Embryonic facial prominence (tissue), 1 donor: ENCODE data around the gene SYNE2.

Experiments
- DNase-seq: peaks from one replicate; pipeline ENCODE4 v3.0.0-alpha.2; 2016; ENCODE audit errors: extremely low spot score

The SYNE2 gene

DNA sequence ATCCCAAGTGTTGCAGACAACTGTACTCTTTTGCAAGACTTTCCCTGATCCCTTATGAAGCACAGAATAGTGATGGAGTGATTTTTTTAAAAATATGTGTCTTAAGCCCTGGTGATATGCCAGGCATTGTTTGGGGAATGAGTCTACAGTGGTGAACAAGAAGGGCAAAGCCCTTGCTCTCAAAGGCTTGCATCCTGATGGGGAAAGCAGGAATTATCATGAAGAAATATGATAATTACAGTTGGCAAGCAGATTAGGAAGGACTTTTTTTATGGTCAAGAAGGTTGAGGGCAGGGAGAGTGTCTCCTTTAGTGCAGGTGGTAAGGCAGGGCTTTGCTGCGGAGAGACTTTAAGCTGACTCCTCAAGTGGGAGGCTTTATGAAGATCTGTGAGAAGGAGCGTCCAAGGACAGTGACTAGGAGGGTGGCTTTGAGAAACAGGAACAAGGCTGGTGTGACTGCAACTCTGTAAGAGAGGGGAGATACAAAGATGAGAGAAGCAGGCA is 100.2 kb downstream of the SYNE2 start:
- DNase-seq: no peak

DNA sequence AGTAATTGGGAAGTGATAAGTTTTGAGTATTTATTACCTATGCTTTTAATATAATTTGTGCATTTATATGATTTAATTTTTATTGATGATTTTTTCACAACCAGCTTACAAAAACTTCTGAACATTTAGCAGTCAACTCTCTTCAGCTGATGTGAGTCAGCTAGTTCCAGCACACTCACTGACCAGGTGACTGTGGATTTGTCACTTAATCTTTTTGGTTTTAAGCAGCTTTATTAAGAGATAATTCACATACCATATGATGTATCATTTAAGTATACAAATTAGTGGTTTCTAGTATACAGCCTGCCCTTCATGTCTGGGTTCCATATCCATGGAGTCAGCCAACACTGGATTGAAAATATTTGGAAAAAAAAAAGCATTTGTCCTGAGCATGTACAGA is 103.5 kb downstream of the SYNE2 start:
- no peak for DNase-seq

DNA sequence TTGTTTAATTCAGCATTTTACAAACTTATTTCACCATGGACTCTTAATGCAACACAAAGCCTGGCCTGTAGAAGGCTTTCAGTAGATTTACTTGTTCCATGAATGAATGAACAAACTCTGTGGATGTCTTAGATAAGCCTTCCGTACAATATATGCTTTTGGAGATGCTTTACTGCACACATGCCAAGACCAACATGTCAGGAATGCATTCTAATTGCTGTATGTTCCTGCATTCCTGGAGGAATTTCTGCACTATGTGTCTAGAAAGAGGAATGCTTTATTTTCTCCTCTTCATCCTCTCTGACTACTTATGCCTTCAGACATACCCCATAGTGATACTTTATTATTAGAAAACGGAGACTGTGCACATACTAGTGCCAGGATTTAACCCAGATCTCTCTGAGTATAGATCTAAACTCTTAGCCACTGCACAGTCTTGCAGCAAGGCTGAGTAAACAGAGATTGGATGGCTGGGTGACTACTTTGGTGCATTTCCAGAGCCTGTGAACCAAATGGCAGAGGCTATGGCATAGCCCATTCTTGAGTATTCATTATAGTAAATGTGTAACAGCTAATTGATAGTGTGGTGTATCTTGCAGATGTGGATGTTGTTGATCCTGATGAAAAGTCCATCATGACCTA is 108.2 kb downstream of the SYNE2 start:
- no peak for DNase-seq

DNA sequence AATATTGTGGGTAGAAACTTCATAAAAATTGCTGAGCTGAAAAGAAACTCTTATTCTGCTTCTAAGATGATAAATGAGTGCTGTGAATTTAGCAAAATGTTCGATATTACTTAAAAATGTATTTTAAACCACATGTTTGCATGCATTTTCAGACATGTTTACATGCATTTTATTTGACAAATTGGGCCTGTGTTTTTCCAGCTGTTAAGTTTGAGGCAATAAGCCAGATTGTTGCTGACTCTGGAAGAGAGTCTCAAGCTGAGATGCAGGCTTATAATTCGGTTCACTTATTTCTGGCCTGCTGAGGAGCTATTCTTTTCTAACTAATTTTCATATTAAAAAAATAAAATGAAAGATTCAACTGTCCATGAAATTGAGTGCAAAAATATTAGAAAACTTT is 110.1 kb downstream of the SYNE2 start:
- DNase-seq: no peak

DNA sequence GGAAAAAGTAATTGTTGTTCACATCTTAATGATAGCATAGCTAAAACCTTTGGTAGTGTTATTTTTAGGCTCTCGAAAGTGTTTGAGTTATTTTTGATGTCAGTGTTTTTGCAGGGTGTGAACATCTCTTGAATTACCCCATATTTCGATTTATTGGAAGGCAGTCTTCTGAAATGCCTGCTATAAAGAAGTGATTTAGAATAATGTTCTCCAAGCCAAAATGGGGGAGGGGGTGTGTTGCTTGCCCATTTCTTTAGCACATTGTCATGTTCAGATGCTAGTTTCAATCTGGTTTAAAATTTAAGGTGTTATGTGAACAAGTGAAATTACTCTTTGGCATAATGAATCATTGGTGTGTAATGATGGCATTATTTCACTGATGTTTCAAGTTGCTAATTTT is 110.6 kb downstream of the SYNE2 start:
- no peak for DNase-seq

DNA sequence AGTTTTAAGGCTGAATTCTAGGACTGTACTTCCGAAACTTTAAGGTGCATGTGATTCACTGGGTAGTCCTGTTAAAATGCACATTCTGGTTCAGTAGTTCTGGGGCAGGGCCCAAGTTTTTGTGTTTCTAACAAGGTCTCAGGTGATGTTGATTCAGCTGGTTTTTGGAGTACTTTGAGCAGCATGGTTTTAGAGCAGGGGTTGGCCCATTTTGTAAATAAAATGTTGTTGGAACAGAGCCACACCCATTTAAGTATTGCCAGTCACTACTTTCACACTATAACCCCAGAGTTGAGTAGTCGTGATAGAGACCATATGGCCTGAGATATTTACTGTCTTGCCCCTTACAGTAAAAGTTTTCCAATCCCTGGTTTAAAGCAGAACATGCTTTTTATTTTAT is 111.3 kb downstream of the SYNE2 start:
- no peak for DNase-seq

DNA sequence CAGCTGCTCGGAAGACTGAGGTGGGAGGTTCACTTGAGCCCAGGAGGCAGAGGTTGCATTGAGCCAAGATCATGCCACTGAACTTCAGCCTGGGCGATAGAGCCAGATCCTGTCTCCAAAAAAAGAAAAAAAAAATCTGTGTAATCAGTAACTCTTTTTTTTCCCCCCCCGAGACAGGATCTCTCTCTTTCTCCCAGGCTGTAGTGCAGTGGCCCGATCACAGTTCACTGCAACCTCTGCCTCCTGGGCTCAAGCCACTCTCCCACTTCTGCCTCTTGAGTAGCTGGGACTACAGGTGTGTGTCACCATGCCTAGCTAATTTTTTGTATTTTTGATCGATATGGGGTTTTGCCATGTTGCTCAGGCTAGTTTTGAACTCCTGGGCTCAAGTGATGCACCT is 113.6 kb downstream of the SYNE2 start:
- no peak for DNase-seq

DNA sequence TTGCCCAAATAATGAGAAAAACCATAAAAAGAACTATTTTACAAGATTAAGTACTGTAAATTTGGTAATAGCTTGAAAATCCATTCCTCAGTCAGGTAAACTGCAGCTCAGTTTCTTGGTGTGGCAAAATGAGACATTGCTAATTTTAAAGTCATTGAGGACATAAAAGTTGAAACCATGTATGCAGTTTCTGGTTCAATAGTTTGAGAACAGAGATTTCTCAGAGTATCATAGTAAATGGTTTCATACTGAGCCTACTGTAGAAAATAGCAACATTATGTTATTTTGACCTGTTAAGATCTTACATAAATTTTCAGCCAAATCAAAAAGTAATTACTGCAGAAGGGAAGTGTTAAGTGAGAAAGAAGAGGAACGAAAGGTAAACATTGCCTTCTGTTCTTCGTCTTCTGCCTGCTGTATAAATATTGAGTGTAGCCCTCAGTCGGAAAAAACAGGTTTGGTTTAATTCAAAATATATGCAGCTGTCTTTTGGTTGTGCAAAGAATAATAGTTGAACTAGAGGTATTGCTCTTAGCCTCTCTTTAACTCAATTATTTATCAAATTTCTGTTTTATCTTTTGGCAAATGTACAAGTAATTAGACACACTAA is 119.6 kb downstream of the SYNE2 start:
- DNase-seq: no peak

DNA sequence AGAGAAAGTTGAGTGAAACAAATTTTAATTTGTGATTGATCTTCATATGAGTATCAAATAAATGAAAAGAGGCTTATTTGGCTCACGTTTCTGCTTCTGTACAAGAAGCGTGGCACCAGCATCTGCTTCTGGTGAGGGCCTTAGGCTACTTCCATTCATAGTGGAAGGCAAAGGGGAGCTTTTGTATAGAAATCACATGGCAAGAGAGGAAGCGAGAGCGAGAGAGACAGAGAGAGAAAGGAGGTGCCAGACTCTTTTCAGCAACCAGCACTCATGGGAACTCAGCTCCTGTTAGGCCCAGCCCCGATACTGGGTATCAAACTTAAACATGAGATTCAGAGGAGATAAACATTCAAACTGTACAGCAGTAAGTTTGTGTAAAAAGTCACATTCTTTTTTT is 121.4 kb downstream of the SYNE2 start:
- no peak for DNase-seq

DNA sequence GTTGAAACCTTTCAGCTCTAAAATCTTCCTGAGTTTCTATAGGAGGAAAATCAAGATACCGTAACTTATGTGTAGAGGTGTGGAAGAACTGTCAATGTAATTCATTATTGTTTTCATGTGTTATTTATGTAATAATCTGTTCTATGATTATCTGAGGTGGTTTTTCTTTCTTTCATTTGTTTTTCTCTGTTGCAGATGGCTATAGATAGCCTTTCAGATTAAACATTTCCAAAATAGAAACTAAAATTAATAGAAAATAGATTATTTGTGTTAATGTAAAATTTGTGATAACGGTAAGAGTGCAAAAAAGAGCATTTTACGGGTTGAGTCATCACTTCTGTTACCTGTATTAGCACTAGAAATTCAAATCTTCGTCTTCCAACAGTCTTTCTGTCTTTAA is 128.8 kb downstream of the SYNE2 start:
- no peak for DNase-seq

DNA sequence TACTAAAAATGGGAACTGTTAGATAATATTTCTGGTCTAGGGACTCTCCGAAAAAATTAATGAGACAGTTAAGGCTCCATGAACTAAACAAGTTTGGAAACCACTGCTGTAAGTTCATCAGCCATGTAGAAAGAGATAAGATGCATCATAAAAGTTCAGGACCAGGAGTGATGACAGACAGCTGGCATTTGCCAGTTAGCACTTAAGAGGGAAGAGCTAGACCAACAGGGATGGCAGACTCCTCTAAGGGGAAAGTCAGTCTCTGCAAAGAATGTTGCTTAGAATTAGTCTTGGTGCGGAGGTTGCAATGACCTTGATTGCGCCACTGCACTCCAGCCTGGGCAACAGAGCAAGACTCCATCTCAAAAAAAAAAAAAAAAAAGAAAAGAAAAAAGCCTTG is 129.4 kb downstream of the SYNE2 start:
- DNase-seq: no peak

DNA sequence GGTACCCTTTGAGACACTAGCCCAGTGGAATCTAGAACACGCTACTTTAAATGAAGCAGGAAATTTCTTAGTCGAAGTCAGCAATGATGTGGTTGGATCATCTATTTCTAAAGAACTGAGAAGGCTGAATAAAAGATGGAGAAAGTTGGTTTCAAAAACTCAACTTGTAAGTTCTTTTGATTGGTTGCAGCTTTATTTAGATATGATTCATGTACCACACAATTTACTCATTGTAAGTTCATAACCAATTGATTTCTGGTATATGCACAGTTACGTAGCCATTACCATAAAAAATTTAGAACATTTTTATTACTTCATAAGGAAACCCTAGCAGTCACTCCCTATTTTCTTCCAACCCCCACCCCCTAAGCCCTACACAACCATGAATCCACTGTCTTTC is 129.8 kb downstream of the SYNE2 start:
- DNase-seq: no peak

DNA sequence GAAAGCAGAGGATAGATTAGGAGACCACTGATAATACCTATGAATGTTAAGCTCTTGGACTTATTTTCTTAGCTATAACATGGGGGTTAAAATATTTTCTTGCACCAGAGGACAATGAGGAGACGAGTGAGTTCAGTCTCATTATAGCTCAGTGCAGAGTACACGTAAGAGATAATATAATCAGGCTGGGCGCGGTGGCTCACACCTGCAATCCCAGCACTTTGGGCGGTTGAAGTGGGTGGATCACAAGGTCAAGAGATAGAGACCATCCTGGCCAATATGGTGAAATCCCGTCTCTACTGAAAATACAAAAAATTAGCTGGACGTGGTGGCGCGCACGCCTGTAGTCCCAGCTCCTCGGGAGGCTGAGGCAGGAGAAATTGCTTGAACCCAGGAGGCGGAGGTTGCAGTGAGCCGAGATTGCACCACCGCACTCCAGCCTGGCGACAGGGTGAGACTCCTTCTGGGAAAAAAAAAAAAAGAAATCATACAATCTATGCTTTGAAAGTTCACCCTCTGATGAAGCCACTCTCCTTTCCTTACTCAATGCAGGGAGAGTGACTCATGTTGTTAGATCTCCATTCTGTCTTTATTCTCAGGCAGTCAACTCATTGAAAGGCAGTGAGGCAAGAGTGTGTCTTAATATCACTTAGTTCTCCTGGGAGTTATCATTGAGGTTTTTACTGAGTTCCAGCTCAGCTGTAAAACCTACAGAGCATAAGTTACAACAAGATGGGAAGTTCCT is 134.2 kb downstream of the SYNE2 start:
- DNase-seq: no peak

DNA sequence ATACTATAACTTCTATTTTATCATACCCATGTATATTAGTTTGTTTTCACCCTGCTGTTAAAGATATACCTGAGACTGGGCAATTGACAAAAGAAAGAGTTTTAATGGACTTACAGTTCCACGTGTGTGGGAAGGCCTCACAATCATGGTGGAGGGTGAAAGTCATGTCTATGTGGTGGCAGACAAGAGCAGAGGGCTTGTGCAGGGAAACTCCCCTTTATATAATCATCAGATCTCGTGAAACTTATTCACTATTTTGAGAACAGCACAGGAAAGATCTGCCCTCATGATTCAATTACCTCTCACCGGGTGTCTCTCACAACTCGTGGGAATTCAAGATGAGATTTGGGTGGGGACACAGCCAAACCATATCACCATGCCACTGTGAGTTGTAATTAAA is 135.8 kb downstream of the SYNE2 start:
- no peak for DNase-seq

DNA sequence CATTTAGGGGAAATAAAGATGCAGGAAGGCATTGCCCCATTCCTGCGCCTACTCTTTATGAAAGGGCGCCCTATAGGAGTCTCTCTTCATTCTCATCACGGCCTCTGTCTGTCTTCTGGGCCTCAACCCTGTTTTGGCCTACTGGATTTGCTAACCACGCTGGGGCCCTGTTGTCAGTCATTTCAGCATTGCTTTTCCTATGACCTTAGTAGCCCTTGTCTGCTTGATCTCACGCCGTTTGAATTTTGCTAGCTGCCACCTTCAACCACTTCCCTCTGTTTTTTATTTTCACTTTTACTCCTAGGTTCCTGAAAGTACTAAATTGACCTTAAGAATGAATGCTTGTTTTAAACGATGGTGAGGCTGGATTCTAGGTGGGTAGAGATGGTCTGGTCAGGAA is 139.0 kb downstream of the SYNE2 start:
- DNase-seq: no peak

DNA sequence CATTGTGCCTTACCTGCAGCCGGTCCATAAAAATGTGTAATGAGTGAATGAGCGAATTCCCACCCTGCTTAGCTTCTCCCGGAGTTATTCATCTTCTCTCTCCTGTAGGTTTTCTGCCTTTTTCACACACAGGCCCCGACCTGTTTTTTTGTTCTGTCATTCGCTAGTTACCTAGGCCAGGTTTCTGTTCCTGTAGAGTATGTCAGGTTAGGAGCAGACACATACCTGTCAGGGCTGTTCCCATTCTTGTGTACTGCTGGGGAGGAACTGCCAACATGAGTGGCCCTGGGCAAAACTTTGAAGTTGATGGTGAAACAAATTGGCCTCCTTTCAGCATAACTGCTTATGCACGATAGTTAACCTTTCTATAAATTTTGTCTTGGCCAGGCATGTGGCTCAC is 140.1 kb downstream of the SYNE2 start:
- DNase-seq: no peak

DNA sequence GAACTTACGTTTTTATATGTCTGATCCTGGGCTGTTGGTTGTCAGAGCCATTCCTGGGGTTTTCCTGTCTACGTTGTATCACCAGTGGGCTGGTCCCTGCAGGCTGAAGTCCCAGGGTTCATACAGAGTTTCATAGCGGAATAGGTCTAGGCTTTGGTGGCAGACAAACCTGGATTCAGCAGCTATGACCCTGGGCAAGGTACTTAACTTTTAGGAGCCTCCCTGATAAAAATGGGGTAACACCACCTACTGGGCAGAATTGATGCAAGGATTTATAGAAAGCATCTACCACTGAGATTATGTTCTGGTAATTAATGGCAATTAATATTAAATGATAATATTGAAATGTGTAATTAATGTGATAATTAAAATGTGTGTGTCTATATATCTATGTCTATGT is 141.2 kb downstream of the SYNE2 start:
- no peak for DNase-seq

DNA sequence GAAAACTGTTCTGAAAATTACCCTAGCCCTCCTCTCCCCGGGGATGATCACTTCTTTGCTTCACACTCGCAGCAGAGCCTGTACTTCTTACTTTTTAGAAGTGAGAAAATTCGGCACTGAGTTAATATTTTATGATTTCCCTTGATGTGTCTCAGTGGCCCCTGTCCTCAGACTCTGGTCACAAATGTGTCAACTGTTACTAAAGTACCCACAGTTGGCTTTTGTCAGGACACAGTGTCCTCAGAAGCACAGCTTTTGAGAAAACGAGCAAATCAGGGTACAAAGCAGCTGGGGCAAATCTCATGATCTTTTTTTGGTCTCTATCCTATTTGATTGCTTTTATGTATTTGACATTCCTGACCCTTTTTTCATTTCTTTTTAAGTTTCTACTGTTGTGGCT is 142.5 kb downstream of the SYNE2 start:
- no peak for DNase-seq

DNA sequence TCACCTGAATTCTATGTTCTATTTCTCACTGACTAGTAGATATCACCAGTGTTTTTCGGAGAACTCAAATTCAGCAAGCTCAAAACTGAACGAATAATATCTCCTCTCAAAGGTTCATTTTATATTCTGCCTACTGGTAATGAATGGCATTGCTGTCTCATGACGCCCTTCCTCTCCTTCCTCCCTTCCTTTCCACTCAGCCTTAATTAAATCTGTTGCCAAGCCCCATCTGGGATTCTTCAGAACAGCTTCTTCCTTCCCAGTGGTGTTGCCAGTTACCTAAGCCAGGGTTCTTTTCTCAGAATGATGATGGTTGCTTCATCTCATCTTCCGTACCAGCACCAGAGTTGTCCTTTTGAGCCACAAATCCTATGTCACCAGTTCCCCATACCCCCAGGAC is 143.2 kb downstream of the SYNE2 start:
- DNase-seq: no peak

DNA sequence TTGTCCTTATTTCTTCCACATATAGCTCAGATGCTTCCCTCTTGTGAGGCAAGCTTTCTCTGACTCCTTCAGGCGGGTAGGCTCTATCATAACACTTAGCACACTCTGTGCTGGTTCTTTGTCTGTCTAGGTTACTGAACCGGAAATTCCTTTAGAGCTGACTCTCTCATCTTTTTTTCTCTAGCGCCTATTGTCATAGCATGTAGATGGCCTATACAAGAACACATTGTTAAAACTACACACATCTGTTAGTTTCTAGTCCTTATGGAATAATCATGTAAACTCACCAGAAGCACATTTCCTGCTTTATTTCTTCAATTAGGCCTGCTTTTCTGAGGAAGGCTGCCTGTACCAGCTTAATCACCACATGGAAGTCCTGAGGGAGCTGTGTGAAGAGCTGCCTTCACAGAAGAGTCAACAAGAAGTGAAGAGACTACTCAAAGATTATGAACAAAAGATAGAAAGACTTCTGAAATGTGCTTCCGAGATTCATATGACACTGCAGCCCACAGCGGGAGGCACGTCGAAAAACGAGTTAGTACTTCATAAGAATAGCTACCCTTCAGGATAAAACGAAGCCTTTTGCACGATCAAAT is 143.9 kb downstream of the SYNE2 start:
- DNase-seq: no peak

DNA sequence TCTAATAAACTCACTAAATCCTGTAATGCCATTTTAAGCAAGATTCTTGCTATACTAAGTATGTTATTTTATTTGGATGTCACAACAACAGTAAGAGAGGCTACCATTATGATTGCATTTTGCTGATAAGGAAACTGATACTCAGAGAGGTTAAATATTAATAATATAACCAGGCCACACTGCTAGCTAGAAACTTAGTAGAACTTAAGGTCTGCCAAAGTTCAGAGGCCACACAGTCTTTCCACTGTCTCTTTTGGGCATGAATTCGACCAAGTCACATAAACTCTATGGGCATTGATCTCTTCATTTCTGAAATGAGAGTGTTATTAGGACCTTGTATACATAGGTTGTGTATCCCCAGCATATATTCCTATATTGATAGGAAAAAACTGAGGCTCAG is 147.9 kb downstream of the SYNE2 start:
- DNase-seq: no peak

DNA sequence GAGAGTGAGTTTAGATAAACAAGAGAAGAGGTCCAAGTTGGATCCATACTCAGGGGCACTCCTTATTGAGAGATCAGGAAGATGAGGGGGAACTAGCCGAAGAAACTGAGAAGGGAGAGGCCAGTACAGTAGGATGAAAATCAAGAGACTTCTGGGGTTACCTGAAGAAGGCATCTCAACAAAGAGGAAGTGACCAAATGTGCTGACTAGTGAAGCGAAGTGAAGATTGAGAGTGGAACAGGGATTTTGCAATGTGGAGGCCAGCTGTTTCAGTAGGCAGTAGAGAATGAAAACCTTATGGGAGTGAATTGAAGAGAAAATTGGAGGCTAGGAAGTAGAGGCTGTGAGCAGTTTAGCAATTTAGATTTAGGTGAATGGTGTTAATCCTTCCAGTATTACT is 153.0 kb downstream of the SYNE2 start:
- no peak for DNase-seq

DNA sequence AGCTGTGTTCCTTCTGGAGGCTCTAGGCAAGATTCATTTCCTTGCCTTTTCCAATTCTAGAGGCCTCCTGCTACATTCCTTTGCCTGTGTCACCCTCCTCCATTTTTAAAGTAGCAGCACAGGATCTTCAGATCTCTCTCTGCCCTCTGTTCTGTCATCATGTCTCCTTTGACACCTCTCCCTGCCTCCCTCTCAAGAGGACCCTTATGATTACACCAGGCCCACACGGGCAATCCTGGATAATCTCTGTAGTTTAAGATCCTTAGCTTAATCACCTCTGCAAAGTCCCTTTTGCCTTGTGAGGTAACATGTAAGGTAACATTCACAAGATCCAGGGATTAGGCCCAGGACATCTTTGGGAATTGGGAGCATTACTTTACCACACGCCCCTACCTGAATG is 155.2 kb downstream of the SYNE2 start:
- DNase-seq: no peak
